Small intestine (tissue), 7 donors: ENCODE results near the gene MCF2L2. TPM values are rescaled to one million over a fixed set of nuclear protein-coding genes. Genes with fewer than 3 reads are reported as not detected.

ENCODE experiments used
- DNase-seq, 2 donors: peaks; one replicate each; pipeline versions ENCODE4 v3.0.0 to v3.0.0-alpha.2; 2013
- FAIRE-seq: peaks from 2 replicates; lab custom pipeline; 2012; peaks lifted over from hg19 to GRCh38; lab: Jason Lieb, UNC
- H3K27ac ChIP-seq, 3 donors: one replicate each; pipeline ENCODE4 v1.5.1; 2013; ENCODE audit warnings: low read length in 2 of 3, mild to moderate bottlenecking in 2 of 3, control low read depth in 1 of 3, inconsistent platforms in 1 of 3, low read depth in 1 of 3, moderate library complexity in 1 of 3
- H3K27me3 ChIP-seq, 3 donors: one replicate each; pipeline ENCODE4 v1.6.1; 2013; ENCODE audit warnings: low read length in 3 of 3, inconsistent platforms in 1 of 3; ENCODE audit not compliant: control insufficient read depth in 3 of 3, insufficient read depth in 3 of 3
- H3K36me3 ChIP-seq, 3 donors: one replicate each; pipeline ENCODE4 v1.6.1; 2013; ENCODE audit warnings: low read length in 3 of 3, inconsistent platforms in 1 of 3, low read depth in 1 of 3, mild to moderate bottlenecking in 1 of 3, moderate library complexity in 1 of 3; ENCODE audit not compliant: control insufficient read depth in 3 of 3, insufficient read depth in 2 of 3
- H3K4me1 ChIP-seq, 3 donors: one replicate each; pipeline ENCODE4 v1.6.1; 2013; ENCODE audit warnings: low read length in 2 of 3, inconsistent platforms in 1 of 3, low read depth in 1 of 3, mild to moderate bottlenecking in 1 of 3, moderate library complexity in 1 of 3; ENCODE audit not compliant: control insufficient read depth in 3 of 3, insufficient read depth in 2 of 3
- H3K4me3 ChIP-seq, 3 donors: one replicate each; pipeline ENCODE4 v1.5.1; 2013; ENCODE audit warnings: low read length in 3 of 3, control low read depth in 1 of 3, inconsistent platforms in 1 of 3, low read depth in 1 of 3, mild to moderate bottlenecking in 1 of 3, moderate library complexity in 1 of 3
- H3K9me3 ChIP-seq, 2 donors: one replicate each; pipeline ENCODE4 v1.6.1; 2013; ENCODE audit warnings: low read depth in 1 of 2, low read length in 1 of 2; ENCODE audit not compliant: control insufficient read depth in 2 of 2, insufficient read depth in 1 of 2
- WGBS, 3 donors: extraction: QIAGEN DNeasy Blood & Tissue Kit; methylation state at CpG; one replicate each; pipeline ENCODE4 v1.1.7; 2013; 5-methylcytosine and 5-hydroxymethylcytosine counted together
- polyA plus RNA-seq, 4 donors: library from polyadenylated mRNA; stranded (reverse) in 3 of 4; unstranded in 1 of 4; fragments of 200-250 nt in 3 of 4; fragments of 120-200 nt in 1 of 4; gene quantifications; one replicate each; pipeline versions ENCODE4 v1.2.1 to v1.2.3, GENCODE V29; 2013
- donor health status: healthy with polysubstance abuse.
- donor health status: control.
- donor health status: control.
- donor health status: Bipolar disorder and iron deficiency.
- donor health status: healthy.

The MCF2L2 gene
- polyA plus RNA-seq, 4 donors, result 1.1 to 1.3 (median 1.2) TPM; not detected in 1

DNA sequence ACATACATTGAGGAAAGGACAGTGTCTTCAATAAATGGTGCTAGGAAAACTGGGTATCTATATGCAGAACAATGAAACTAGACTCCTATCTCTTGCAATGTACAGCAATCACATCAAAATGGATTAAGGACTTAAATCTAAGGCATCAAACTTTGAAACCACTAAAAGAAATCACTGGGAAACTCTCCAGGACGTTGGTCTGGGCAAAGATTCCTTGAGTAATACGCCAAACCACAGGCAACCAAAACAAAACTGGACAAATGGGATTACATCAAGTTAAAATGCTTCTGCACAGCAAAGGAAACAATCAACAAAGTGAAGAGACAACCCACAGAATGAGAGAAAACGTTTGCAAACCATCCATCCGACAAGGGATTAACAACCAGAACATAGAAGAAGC lies 280.4 kb downstream of the MCF2L2 start:
- no peak overlapping the region for H3K27ac ChIP-seq
- H3K9me3 ChIP-seq, result no peaks in the 10 kb centered on the region
- FAIRE-seq, result no peak
- no peaks in the 10 kb centered on the region for H3K4me1 ChIP-seq
- H3K27me3 ChIP-seq, result no peaks in the 10 kb centered on the region
- H3K4me3 ChIP-seq, result no peak overlapping the region
- no peaks in the 10 kb centered on the region for H3K36me3 ChIP-seq
- WGBS, 3 donors, result 64 to 74% (median 72%) methylated on average over 4 of the region's 4 CpGs
- DNase-seq, result no peak

DNA sequence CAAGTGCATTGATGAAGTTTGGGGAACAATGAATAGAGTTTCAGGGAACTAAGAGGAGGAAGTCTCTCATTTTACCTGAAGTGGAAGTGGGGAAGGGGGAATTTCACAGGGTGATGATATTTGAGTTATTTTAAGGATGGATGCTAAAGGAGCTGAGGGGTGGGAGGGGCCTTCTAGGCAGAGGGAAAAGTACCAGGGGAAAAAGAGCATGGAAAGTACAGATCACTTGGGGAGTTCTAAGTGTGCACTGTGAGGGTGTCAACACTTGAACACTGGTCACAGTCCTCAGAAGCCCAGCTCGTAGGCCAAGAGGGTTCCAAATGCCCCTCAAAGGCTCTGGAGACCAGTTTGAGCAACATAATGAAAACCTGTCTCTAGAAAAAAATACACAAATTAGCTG lies 284.1 kb downstream of the MCF2L2 start:
- Histone ChIP-seq H3K27me3 (no peaks in the 10 kb centered on the region), H3K9me3 (no peaks in the 10 kb centered on the region), H3K4me3 (no peak overlapping the region), H3K27ac (no peak overlapping the region), H3K36me3 (no peaks in the 10 kb centered on the region), H3K4me1 (no peaks in the 10 kb centered on the region)
- 69 to 85% (median 79%) methylated on average over 1 of the region's 1 CpG for WGBS, 3 donors
- DNase-seq (no peak), FAIRE-seq (no peak)

DNA sequence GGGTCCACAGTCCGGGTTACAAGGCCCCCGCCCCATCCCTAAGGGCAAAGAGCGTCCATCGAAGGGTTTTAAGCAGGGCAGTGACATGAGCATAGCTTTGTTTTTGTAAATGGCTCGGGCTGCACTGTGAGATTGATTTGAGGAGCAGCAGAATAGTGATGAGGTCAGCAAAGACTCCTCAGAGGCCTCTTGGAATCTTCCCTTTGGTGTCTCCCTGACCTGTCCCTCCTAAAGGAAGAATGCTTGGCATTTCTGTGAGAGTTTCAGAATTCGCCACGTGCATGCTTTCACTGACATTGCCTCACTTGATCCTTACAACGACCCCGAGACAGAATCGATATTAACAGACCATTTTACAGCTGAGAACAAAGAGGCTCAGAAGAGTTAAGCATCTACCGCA lies 286.2 kb downstream of the MCF2L2 start:
- no peaks in the 10 kb centered on the region for H3K4me1 ChIP-seq
- no peaks in the 10 kb centered on the region for H3K9me3 ChIP-seq
- 62 to 69% (median 66%) methylated on average over 11 of the region's 11 CpGs for WGBS, 3 donors
- H3K36me3 ChIP-seq, result no peaks in the 10 kb centered on the region
- DNase-seq (no peak), FAIRE-seq (no peak)
- H3K27ac ChIP-seq, result no peak overlapping the region
- H3K4me3 ChIP-seq, result no peak overlapping the region
- H3K27me3 ChIP-seq, result no peaks in the 10 kb centered on the region

DNA sequence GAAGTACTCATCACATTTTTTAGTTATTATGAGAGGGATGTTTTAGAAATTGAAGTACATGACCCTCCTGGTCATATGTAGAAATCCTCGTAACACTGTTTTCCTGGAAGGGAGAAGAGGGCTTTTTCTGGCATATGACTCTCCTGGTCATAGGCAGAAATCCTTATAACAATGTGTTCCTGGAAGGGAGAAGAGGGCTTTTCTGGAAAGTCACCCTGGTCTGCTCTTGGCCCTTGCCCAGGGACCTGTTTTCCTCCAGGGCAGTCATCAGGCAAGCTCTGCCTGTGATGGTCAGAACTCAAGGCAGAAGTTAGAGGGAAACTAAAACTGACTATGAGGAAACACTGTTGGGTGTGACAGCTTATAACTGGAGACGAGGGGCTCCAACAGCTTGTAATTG lies 293.6 kb downstream of the MCF2L2 start:
- Histone ChIP-seq H3K9me3 (peaks cover 0 to under 1% of the 10 kb centered on the region in 2 donors), H3K36me3 (no peaks in the 10 kb centered on the region), H3K4me1 (no peaks in the 10 kb centered on the region), H3K27ac (no peak overlapping the region), H3K27me3 (peaks cover 0 to 4% (median 0%) of the 10 kb centered on the region in 3 donors), H3K4me3 (no peak overlapping the region)
- no peak for FAIRE-seq
- 84 to 94% (median 86%) methylated on average over 2 of the region's 2 CpGs for WGBS, 3 donors
- DNase-seq, result no peak

DNA sequence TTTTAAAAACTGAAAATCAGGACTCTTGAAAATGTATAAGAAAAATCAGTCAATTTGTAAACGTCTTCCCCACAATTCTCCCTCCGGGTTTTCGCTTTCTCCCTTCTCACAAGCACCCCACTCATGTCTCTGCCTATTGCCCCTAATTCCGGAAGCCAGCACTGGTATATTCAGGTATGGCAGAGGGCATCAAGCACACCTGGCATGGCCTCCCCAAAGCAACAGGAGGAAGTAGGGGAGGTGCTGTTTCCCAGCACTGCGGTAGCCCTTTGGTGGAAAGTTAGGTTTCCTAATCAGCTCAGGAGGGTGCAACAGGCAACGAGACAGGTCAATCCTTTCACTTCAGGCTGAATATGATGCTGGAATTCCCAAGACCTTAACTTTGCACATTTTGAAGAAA lies 296.0 kb downstream of the MCF2L2 start:
- WGBS, 3 donors, result 51 to 63% (median 56%) methylated on average over 6 of the region's 6 CpGs
- Histone ChIP-seq H3K4me1 (no peaks in the 10 kb centered on the region), H3K27ac (no peak overlapping the region), H3K9me3 (peaks cover 0 to 7% of the 10 kb centered on the region in 2 donors), H3K4me3 (no peak overlapping the region), H3K27me3 (peaks cover 0 to 4% (median 0%) of the 10 kb centered on the region in 3 donors), H3K36me3 (no peaks in the 10 kb centered on the region)
- FAIRE-seq (no peak), DNase-seq (no peak)

DNA sequence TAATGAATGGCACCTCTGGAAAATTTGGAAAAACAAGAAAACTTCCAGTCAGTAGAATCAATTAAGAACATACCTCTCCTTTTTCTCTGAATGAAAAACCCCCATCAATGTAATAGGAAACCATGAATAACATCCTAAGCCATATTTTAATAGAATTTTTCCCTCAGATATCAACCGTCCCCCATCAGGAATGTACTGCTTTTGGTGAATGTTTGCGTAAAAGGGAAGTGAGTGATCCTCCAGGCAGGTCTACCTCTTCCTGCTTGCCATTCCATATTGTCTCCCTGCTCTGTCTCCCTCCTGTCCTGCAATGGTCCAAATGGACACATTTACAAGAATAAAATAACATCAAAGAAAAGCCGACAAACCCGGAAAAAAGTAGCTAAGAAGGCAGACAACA lies 296.7 kb downstream of the MCF2L2 start:
- no peaks in the 10 kb centered on the region for H3K4me1 ChIP-seq
- FAIRE-seq (no peak), DNase-seq (no peak)
- no peaks in the 10 kb centered on the region for H3K36me3 ChIP-seq
- no peak overlapping the region for H3K27ac ChIP-seq
- 66 to 73% (median 69%) methylated on average over 4 of the region's 4 CpGs for WGBS, 3 donors
- no peak overlapping the region for H3K4me3 ChIP-seq
- H3K27me3 ChIP-seq, result peaks cover 0 to 4% (median 0%) of the 10 kb centered on the region in 3 donors
- H3K9me3 ChIP-seq, result peaks cover 0 to 7% of the 10 kb centered on the region in 2 donors

DNA sequence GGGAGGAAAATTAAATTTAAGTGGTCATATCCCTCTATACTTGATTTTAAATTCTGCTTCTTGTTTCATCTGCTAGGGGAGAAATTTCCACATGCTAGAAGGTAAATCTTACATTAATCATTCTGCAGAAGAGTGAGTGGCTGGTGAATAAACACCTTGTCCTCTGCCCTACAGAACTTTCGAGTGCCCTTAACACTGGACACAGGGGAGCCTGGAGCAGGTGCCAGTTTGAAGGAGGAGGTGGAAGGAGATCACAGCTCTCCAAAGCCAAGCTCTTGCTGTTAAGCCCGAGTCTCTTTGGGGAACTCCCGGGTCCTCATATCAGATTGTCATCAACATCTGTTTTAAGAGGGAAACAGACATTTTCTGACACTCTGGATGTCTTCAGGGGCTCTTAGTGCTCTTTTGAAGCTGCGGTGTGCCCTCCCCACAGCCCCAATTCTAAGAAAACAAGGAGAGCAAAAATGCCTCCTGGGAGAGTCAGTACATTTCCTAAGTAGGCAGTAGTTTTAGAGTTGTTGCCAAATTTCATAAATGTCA lies 297.2 kb downstream of the MCF2L2 start:
- H3K9me3 ChIP-seq, result peaks cover 0 to 7% of the 10 kb centered on the region in 2 donors
- FAIRE-seq, result no peak
- no peaks in the 10 kb centered on the region for H3K36me3 ChIP-seq
- H3K27ac ChIP-seq, result no peak overlapping the region
- no peak for DNase-seq
- H3K4me1 ChIP-seq, result no peaks in the 10 kb centered on the region
- H3K27me3 ChIP-seq, result peaks cover 0 to 4% (median 0%) of the 10 kb centered on the region in 3 donors
- H3K4me3 ChIP-seq, result no peak overlapping the region
- WGBS, 3 donors, result 66 to 90% (median 73%) methylated on average over 4 of the region's 4 CpGs

DNA sequence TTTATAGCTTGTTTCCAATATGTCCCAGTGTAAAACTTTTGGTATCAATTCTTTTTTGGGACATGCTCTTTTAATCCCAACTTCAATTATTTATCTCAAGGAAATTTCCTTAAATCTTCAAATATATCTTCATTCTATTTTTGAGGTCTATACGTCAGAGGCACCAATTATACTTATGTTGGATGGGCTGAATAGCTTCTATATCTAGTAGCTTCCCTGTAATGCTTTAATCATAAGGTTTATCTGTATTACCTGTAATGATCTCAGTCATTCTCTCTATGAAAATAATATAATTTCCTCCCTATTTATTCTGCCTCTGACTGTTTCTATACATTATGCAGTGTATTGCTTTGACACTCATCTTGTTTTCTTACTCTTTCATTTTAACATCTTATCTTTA lies 299.2 kb downstream of the MCF2L2 start:
- no peak overlapping the region for H3K4me3 ChIP-seq
- FAIRE-seq, result no peak
- H3K36me3 ChIP-seq, result no peaks in the 10 kb centered on the region
- no peak overlapping the region for H3K27ac ChIP-seq
- DNase-seq, result no peak
- H3K4me1 ChIP-seq, result no peaks in the 10 kb centered on the region
- peaks cover 0 to 7% of the 10 kb centered on the region in 2 donors for H3K9me3 ChIP-seq
- H3K27me3 ChIP-seq, result peaks cover 0 to 4% (median 0%) of the 10 kb centered on the region in 3 donors
- 95 to 100% (median 97%) methylated on average over 1 of the region's 1 CpG for WGBS, 3 donors

DNA sequence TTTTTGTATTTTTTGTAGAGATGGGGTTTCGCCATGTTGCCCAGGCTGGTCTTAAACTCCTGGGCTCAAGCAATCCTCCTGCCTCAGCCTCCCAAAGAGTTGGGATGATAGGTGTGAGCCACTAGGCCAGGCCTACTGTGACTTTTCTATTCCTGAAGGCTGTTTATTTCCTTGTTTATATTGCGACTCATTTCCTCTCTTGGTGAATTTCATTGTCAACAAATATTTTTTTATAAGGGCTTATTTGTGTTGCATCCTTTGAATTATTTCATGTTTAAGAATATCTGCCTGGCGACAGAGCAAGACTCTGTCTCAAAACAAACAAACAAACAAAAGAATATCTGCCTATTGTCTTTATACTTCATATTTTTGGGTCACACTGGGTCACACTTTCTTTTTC lies 299.7 kb downstream of the MCF2L2 start:
- Histone ChIP-seq H3K36me3 (no peaks in the 10 kb centered on the region), H3K27me3 (peaks cover 0 to 4% (median 0%) of the 10 kb centered on the region in 3 donors), H3K4me1 (no peaks in the 10 kb centered on the region), H3K4me3 (no peak overlapping the region), H3K27ac (no peak overlapping the region), H3K9me3 (peaks cover 0 to 7% of the 10 kb centered on the region in 2 donors)
- FAIRE-seq (no peak), DNase-seq (no peak)
- 93 to 99% (median 94%) methylated on average over 3 of the region's 3 CpGs for WGBS, 3 donors
